ENCODE data around the gene ACAP3. TPM values are rescaled to one million over a fixed set of nuclear protein-coding genes. Genes with fewer than 3 reads are reported as not detected.

The ACAP3 gene
- total and polyA plus RNA-seq, 7 donors, result 7.2 to 57.1 (median 23.5) TPM

GRCh38 chr1:1322952-1323351 is 15.2 kb upstream of the ACAP3 start:
- no peak for DNase-seq
- H3K4me1 ChIP-seq, result peaks cover 3 to 73% (median 63%) of the 10 kb centered on the region in 4 donors
- H3K9me3 ChIP-seq, result no peaks in the 10 kb centered on the region
- peaks cover 11 to 44% (median 13%) of the 10 kb centered on the region in 4 donors for H3K36me3 ChIP-seq
- intact Hi-C loops (cut with DNase I), result no loop called here
- WGBS, 2 donors, result 88 to 93% methylated on average over 10 of the region's 10 CpGs
- no peaks in the 10 kb centered on the region for H3K27me3 ChIP-seq
- no peak overlapping the region for H3K27ac ChIP-seq
- H3K4me3 ChIP-seq, result no peak overlapping the region
- TF ChIP-seq POLR2A (IDR thresholded peaks at IDR 0.05), result no peak
- no peak for TF ChIP-seq CTCF (IDR thresholded peaks at IDR 0.05)
- no peak for TF ChIP-seq POLR2AphosphoS5 (IDR thresholded peaks at IDR 0.05)
- no peak for TF ChIP-seq EP300 (IDR thresholded peaks at IDR 0.05)

GRCh38 chr1:1322418-1322817 is 14.7 kb upstream of the ACAP3 start:
- WGBS, 2 donors, result 79 to 87% methylated on average over 14 of the region's 14 CpGs
- H3K9me3 ChIP-seq, result no peaks in the 10 kb centered on the region
- H3K36me3 ChIP-seq, result peaks cover 5 to 41% (median 10%) of the 10 kb centered on the region in 4 donors
- H3K4me1 ChIP-seq, result peaks cover 3 to 79% (median 68%) of the 10 kb centered on the region in 4 donors
- H3K4me3 ChIP-seq, result no peak overlapping the region
- peak overlapping the region in 1 of 4 donors; percentile 31 for H3K27ac ChIP-seq
- DNase-seq, result no peak
- intact Hi-C loops (cut with DNase I), result no loop called here
- no peaks in the 10 kb centered on the region for H3K27me3 ChIP-seq
- no peak for TF ChIP-seq CTCF (IDR thresholded peaks at IDR 0.05)

GRCh38 chr1:1321477-1321876 is 13.7 kb upstream of the ACAP3 start:
- H3K4me3 ChIP-seq, result no peak overlapping the region
- WGBS, 2 donors, result 94 to 97% methylated on average over 8 of the region's 8 CpGs

GRCh38 chr1:1320666-1321448 is 13.1 kb upstream of the ACAP3 start:
- H3K9me3 ChIP-seq, result no peaks in the 10 kb centered on the region
- intact Hi-C loops (cut with DNase I), result no loop called here
- peaks cover 3 to 81% (median 75%) of the 10 kb centered on the region in 4 donors for H3K4me1 ChIP-seq
- TF ChIP-seq EP300 (IDR thresholded peaks at IDR 0.05) (no peak), POLR2AphosphoS5 (IDR thresholded peaks at IDR 0.05) (no peak), CTCF (IDR thresholded peaks at IDR 0.05) (no peak), POLR2A (IDR thresholded peaks at IDR 0.05) (no peak)
- H3K27ac ChIP-seq, result peak overlapping the region in 3 of 4 donors; percentile 29 to 90 (median 85)
- H3K36me3 ChIP-seq, result peaks cover 0 to 37% (median 9%) of the 10 kb centered on the region in 4 donors
- 87 to 90% methylated on average over 23 of the region's 23 CpGs for WGBS, 2 donors
- no peak for DNase-seq
- no peaks in the 10 kb centered on the region for H3K27me3 ChIP-seq
- H3K4me3 ChIP-seq, result no peak overlapping the region

More at GRCh38 chr1:1321477-1321876, 13.7 kb upstream of the ACAP3 start:
- H3K9me3 ChIP-seq, result no peaks in the 10 kb centered on the region
- intact Hi-C loops (cut with DNase I), result no loop called here
- H3K27ac ChIP-seq, result peak overlapping the region in 3 of 4 donors; percentile 31 to 90 (median 85)
- no peak for TF ChIP-seq CTCF (IDR thresholded peaks at IDR 0.05)
- no peak for TF ChIP-seq POLR2AphosphoS5 (IDR thresholded peaks at IDR 0.05)
- TF ChIP-seq POLR2A (IDR thresholded peaks at IDR 0.05), result no peak
- no peak for TF ChIP-seq EP300 (IDR thresholded peaks at IDR 0.05)
- DNase-seq, result no peak
- H3K36me3 ChIP-seq, result peaks cover 0 to 39% (median 9%) of the 10 kb centered on the region in 4 donors
- no peaks in the 10 kb centered on the region for H3K27me3 ChIP-seq
- peaks cover 3 to 81% (median 74%) of the 10 kb centered on the region in 4 donors for H3K4me1 ChIP-seq

Data from sigmoid colon (tissue), 7 donors.